PC-9 (cell line): ENCODE data around the gene AATF.

Experiments
- CTCF ChIP-seq: fragments of 200-600 bp; sonication (generic); conservative IDR thresholded peaks from 2 replicates; pipeline ENCODE4 v1.6.1; 2017; ENCODE audit warnings: mixed run types, antibody characterized with exemption, mild to moderate bottlenecking, moderate library complexity
- EZH2 ChIP-seq: fragments of 200-600 bp; sonication (generic); IDR thresholded peaks from 2 replicates; pipeline ENCODE4 v1.8.0; 2017; ENCODE audit warnings: antibody characterized with exemption, low read depth

DNA sequence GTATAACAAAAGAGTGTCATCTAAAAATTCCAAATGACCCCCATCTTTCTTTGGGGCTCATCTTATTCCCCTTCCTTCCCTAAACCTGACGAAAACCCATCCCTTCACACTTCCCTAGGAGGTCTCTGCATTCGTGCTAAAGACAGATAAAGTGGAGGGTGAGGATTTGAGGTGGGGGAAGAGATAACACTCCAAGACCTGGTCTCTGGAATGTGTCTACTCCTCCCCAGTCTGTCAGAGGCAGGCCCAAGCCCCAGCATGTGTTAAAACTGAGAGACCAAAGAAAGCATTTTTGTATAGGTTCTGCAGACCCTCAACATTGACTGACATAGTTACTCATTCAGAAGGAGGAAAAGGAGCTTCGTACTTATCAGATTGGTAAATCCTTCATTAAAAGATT is 22.5 kb upstream of the AATF start:
- TF ChIP-seq CTCF, result no peak
- no peak for TF ChIP-seq EZH2
